ENCODE data around the gene TRIM52. TPM values are rescaled to one million over a fixed set of nuclear protein-coding genes. Genes with fewer than 3 reads are reported as not detected.

TRIM52 gene
- total and polyA plus RNA-seq, 10 of the 15 experiments (the other 5 are each of a cell fraction or from before 2014, with no cell fraction given) = 1.4 to 24.3 (median 8.1) TPM

GRCh38 chr5:181243018-181243563 lies 17.9 kb downstream of the TRIM52 start:
- CTCF ChIA-PET = no interaction called here
- POLR2A ChIA-PET = interaction anchor here (1.0 to 3.1 kb wide), 5 partner anchors 14 to 54 kb away, joined by 3 to 22 read pairs (median 13); partner anchors contain the start of genes TRIM41 and TRIM52
- 2% methylated on average over 25 of the region's 25 CpGs for WGBS (ENCODE audit: insufficient coverage, insufficient replicate concordance, low lambda C conversion rate, missing lambda C conversion rate)
- Histone ChIP-seq H3K79me2 (ENCODE audit: control insufficient read depth, insufficient read depth, low read length) (peaks cover 87% of the 10 kb centered on the region), H3K27me3 (replicated peaks in 1 of 2; ENCODE audit: control insufficient read depth in 2 of 2, insufficient read depth in 2 of 2, low read length in 1 of 2) (no peaks in the 10 kb centered on the region), H3K27ac (ENCODE audit: control insufficient read depth, insufficient read depth) (peak overlapping the region; percentile 92), H3K4me3 (peak overlapping the region; percentile 98), H3K9me3 (replicated peaks; ENCODE audit: control insufficient read depth, insufficient read depth, low read length) (no peaks in the 10 kb centered on the region), H4K20me1 (ENCODE audit: control insufficient read depth, insufficient read depth) (peaks cover 12% of the 10 kb centered on the region), H3K4me2 (ENCODE audit: control insufficient read depth, insufficient read depth) (peak overlapping the region; percentile 92), H2AFZ (ENCODE audit: control insufficient read depth, low read depth, low read length) (peak overlapping the region; percentile 100; the same call in 1 of the 2 replicates), H3K9ac (ENCODE audit: control insufficient read depth, insufficient read depth, low read length) (peak overlapping the region; percentile 88), H3K36me3 (ENCODE audit: control insufficient read depth in 2 of 2, insufficient read depth in 2 of 2, low read length in 1 of 2) (peaks cover 17 to 30% of the 10 kb centered on the region in 2 experiments), H3K4me1 (ENCODE audit: control insufficient read depth, insufficient read depth, low read length) (peaks cover 26% of the 10 kb centered on the region)
- RAD21 ChIA-PET (ENCODE audit: unreplicated experiment) = interaction anchor here (1.8 kb wide), 1 partner anchor 17 kb away, joined by 6 read pairs; no protein-coding TSS in a partner anchor
- FAIRE-seq (no peak), ATAC-seq (no peak; the same call in 2 of the 3 replicates), DNase-seq (ENCODE audit: low read depth, low spot score) (no peak)
- intact Hi-C loops (cut with micrococcal nuclease; ENCODE audit: unreplicated experiment) (no loop called here), in situ Hi-C loops (cut with MboI) (no loop called here)
- SMC1A ChIA-PET (ENCODE audit: uncharacterized antibody, unreplicated experiment) = interaction anchor here (1.2 kb wide), 1 partner anchor 18 kb away, joined by 5 read pairs; the partner anchor contains the start of gene TRIM52
- BruUV-seq (replicated peaks) = TSS peak; percentile 70
- TF ChIP-seq ATF2 (IDR thresholded peaks at IDR 0.05; ENCODE audit: low read length) (no peak), FOS (IDR thresholded peaks at IDR 0.05; ENCODE audit: borderline replicate concordance, extremely low read depth, insufficient read length) (no peak), BHLHE40 (IDR thresholded peaks at IDR 0.05; ENCODE audit: borderline replicate concordance in 1 of 2, low read depth in 2 of 2, low read length in 1 of 2) (no peak), ZBED1 (IDR thresholded peaks at IDR 0.05; ENCODE audit: borderline replicate concordance) (no peak), MYC (IDR thresholded peaks at IDR 0.05; ENCODE audit: insufficient read depth, insufficient read length, insufficient replicate concordance, low read length, severe bottlenecking) (no peak), IRF5 (IDR thresholded peaks at IDR 0.05; ENCODE audit: borderline replicate concordance) (no peak), SP1 (IDR thresholded peaks at IDR 0.05; ENCODE audit: low read depth, low read length) (no peak), ZNF622 (IDR thresholded peaks at IDR 0.05) (no peak), KAT2A (conservative IDR thresholded peaks at IDR 0.05; ENCODE audit: control insufficient read depth, low read depth, low read length) (no peak), SIN3A (IDR thresholded peaks at IDR 0.05; ENCODE audit: low read depth, low read length) (no peak; the same call in 1 of the 2 replicates), ZNF217 (IDR thresholded peaks at IDR 0.05) (no peak), ZBTB40 (IDR thresholded peaks at IDR 0.05; ENCODE audit: borderline replicate concordance) (no peak)

Data from GM12878 (cell line).